Activated CD4-positive, CD25-positive, alpha-beta regulatory T cell treated with anti-CD3 and anti-CD28 coated beads, Interleukin-2, amount 50 U/mL, for 72 hours (primary cell): ENCODE measurements around the gene CPSF6.
"Not testable (repeated sequence)": the region's sequence is repeated elsewhere in the genome, so short reads cannot be mapped to it uniquely, and the experiment has no call there.

Experiments
- DNase-seq: peaks from one replicate; pipeline ENCODE4 v3.0.0; 2021

The CPSF6 gene

DNA sequence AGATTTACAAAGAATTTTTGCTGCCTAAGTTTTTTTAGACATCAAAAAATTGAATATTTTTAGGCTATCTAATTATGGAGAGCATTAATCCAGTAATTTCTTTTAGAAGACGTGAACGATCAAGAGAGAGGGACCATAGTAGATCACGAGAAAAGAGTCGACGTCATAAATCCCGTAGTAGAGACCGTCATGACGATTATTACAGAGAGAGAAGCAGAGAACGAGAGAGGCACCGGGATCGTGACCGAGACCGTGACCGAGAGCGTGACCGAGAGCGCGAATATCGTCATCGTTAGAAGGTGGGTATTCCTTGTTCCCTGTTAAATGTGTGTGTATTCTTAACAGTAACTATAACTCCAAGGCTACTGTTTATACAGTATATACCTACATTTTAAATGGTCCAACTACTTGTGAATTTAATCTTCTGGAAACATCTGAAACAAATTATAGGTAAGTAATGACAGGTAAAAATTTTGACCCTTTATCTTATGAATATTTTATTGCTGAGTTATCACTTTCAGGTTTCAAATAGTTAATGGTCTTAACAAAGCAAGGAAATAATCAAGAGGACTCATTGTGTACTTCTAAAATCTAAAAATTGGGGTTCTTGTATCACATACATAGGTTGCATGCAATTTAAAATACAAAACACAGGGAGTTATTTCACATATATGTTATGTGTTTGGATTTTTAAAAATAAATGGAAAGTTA, 23.1 kb downstream of the CPSF6 start:
- no peak for DNase-seq

DNA sequence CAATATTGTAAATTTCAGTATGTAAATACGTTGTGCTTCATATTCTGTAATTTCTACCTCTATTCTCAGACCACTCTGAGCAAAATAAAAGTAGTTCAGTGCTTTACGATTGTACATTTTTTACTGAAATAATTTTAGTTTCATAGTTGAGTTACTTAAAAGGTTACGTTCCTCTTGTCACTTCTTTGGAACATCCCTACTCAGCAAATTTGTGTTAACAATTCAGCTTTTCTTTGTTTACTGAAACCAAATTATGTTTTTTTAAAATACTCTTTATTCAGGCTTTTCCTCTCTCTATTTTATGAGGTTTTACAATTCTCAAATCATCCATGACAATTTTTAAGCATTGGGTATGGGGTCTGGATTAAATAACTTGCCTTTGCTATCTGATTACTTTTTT, 25.8 kb downstream of the CPSF6 start:
- no peak for DNase-seq

DNA sequence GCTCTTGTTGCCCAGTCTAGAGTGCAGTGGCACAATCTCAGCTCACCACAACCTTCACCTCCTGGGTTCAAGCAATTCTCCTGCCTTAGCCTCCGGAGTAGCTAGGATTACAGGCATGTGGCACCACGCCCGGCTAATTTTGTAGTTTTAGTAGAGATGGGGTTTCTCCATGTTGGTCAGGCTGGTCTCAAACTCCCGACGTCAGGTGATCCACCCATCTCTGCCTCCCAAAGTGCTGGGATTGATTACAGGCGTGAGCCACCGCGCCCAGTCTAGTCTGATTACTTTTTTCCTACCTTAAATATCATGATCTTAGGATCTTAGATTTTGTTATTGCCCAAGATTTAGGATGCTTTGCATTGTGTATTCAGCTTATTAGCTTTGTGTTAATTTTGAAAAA, 26.3 kb downstream of the CPSF6 start:
- not testable (repeated sequence) for DNase-seq

DNA sequence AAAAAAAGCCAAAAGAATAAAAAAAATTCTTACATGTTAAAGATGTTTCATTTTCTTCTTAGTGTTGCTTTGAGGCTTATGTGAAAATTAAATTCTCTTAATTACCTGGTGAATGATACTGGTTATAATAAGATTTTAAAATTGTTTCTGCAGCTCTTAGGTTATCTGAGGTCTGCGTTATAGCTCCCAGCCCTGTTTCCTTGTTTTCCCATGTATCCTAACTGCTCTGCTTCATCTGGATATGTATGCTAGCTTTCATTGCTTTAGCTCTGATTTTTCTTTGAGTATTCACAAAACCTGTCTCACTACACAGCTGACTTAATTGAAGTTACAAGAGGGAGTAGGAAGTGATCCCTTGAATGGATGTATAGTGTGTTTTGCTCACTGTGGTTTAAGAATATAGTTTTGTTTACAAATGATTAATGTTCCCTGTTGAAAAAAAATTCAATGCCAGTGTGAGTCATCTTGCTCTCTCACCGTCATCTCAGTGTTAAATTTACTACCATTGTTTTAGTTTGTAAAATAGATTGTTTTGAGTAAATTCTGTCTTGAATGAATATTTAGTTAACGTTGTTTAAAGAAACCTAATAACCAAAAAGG, 26.8 kb downstream of the CPSF6 start:
- DNase-seq: no peak

DNA sequence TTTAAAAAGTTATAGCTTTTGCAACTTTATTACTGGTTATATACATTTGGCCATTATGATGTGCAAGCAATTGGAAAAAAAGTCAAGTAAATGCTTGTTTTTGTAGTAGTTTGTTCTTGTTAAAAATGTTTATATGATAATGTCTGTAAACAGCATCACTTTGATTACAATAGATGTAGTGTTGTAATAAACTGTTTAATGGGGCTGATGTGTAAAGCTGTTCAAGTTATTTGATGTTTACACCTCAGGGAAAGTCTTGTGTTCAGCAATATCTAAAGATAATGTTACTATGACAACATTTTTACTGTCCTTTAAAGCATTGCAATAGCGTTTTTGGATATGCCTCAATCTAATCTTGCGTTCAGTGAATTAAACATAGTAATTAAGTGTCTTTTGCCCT, 30.4 kb downstream of the CPSF6 start:
- no peak for DNase-seq

DNA sequence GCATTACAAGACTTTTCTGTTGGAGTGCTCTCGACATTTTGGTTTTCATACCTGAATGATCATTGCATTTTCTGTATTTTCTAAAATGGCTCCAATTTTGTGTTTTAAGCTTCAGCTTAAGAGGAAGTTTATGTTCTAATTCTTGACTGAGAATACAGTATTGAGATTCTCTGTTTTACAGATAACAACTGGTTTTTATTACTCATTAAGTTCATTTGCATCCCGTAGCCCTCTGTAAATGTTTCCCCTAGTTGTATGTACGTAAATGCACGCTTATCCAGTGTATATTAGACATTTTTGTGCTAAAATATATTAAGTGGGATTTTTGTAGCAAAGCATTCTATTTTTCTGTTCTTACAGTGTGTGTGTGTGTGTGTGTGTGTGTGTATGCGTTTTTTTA, 33.1 kb downstream of the CPSF6 start:
- no peak for DNase-seq

DNA sequence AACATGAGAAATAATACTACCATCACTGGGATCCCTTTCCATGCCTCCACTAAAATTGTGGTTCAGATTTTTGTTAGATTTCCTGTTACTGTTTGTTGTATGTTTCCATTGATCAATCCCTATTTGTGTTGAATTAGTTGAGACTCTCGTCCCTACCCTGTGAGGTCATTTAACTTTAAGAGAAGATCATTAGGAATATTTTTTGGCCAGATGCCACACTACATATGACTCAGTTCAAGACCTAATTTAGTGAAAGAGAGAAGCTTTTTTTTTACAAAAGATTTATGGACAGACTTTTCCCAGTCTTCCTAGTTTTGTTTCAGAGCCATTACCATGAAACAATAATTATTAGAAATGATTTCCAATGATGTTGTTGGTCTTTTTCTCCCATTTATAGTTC, 35.5 kb downstream of the CPSF6 start:
- no peak for DNase-seq

DNA sequence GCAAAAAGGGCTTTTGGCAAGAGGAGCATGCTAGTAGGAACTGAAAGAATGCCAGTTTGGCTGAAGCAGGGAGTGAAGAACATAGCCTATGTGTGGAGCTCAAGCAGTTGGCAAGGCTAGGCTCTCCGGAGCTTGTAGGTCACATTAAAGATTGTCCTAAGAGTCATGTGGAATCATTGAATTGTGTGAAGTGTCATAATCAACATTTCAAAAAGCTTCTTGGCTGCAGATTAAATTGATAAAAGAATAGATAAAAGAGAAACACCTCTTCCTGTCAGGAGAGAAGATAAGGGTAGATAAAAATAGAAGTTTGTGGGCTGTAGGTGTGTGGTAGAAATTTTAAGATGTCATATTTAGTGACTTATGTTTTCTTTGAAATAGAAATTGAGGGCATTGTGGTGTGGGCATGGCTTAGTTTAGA, 36.1 kb downstream of the CPSF6 start:
- DNase-seq: no peak

DNA sequence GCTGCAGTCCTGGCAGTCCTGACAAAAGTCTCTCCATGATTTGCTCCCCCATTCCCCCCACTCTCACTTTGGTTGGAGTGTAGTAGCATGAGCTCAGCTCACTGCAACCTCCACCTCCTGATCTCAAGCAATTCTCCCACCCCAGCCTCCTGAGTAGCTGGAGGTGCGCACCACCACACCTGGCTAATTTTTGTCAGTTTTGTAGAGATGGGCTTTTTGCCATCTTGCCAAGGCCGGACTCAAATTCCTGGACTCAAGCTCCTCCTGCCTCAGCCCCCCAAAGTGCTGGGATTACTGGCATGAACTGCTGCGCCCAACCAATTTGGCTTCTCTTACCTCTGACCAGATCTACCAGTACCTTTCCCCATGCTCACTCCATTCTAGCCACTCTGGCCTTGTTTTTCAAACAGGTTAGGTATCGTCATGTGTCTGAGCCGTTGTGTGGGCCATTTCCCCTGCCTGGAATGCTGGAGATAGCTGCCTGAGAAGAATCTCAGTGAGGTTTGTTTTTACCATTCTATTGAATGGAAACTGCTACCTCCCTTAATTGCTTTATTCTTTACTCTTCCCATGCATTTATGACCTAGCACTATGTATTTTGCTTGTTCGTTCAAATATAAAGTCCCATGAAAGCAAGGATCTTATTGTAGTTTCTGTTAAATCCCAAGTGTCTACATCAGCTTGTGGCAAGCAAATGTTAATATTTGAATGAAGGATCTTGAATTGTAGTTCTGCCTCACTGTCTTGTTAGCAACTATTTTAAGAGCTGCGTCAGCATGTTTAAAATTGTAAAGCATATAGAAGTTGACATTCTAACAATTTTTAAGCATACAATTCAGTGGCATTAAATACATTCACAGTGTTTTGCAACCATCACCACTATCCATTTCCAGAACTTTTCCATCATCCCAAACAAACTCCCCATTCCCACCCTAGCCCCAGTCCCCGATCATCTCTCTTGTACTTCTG, 39.7 kb downstream of the CPSF6 start:
- DNase-seq: no peak

DNA sequence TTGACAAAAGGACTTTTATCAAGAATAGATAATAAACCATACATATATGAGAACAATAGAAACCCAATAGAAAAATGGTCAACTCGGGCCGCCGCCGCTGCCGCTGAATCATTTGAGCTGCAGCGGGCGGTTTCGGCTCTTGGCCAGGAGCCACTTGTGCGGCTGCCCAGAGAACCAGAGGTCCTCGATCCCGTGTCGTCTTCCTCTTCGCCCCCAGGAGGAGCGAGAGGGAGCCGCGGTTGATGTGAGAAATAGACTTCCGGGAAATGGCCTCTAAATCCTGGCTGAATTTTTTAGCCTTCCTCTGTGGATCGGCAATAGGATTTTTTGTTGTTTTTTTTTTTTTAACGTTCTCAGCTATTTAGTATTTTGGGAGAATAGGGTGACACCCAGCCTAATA, 44.8 kb downstream of the CPSF6 start:
- no peak for DNase-seq

DNA sequence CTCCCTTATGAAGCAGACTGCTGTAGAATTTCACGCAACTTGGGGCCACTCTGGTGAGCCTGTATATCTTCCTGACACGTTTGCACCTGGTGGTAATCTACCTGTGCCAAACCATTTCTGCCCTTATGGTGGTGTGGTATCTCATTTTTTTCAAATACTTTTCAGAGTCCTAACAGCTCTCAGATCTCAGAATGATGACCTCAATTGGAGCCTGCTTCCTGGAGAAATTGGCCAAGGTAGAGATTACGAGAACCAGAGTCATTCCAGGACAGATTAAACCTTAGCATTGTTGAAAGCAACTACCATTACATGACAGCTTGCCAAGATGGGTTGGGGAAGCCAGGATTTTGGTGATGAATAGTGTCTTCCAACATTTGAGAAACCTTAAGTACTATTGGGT, 48.2 kb downstream of the CPSF6 start:
- DNase-seq: no peak

DNA sequence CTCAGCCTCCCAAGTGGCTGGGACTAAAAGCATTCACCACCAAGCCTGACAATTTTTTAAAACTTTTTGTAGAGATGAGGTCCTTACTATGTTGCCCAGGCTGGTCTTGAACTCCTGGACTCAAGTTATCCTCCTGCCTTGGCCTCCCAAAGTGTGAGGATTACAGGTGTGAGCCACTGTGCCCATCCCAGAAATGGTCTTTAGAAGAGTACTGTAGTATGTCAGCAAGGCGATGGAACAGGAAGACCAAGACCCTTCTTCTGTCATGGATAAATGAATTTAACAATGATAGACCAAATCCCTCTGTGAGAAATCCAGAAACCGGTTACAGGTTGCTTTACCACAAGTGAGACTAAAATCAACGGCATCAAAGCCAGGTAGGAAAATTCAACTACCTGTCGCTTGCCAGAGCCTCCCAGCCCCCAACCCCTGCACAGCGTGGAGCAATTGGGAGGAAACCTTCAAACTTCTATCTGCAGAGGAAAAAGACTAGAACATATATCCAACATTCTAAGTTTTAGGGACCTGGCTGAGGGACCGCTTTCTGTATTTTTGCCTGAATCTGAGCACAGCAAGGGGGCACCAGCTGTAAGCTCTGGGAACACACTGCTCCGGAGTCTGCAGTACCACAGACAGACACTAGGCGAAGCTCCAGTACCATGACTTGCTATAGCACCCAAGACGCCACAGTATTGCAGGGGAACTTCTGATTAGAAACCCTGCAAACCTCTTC, 51.3 kb downstream of the CPSF6 start:
- DNase-seq: peak; percentile 74

DNA sequence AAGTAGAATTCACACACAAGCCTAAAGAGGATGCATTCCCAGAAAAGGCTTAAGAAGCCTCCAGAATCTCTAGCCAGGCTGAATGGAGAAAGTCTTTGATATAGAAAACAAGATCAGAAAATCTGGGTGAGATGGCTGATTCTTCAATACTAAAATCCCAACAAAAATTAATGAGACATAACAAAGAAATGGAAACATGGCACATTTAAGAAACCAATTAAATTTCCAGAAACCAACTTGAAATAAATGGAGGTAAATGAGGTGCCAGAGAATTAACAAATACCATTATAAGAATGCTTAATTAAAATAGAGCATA, 51.9 kb downstream of the CPSF6 start:
- DNase-seq: no peak

DNA sequence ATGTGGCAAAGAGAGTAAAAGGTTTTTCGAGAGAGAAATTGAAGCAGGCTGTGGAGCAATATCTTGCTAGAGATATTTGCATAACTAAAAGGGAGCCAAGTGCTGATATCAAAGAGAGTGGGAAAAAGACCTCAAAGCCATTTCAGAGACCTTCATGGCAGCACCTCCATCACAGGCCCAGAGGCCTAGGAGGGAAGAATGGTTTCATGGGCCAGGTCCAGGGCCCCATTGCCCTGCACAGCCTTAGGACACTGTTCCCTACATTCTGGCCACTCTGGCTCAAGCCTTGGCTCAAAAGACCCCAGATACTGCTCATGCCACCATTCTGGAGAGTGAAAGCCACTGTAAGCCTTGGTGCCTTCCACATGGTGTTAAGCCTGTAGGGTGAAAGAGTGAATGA, 58.8 kb downstream of the CPSF6 start:
- DNase-seq: no peak

DNA sequence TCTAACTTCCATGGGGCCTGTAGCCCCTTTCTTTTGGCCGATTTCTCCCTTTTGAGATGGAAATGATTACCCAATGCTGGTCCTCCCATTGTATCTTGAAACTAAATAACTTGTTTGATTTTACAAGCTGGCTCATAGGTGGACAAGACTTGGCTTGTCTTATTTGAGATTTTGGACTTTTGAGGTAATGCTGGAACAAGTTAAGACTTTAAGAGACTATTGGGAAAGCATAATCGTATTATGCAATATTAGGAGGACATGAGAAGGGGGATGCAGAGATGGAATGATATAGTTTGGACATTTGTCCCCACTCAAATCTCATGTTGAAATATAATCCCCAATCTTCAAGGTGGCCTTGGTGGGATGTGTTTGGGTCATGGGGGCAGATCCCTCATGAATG, 59.6 kb downstream of the CPSF6 start:
- DNase-seq: no peak

DNA sequence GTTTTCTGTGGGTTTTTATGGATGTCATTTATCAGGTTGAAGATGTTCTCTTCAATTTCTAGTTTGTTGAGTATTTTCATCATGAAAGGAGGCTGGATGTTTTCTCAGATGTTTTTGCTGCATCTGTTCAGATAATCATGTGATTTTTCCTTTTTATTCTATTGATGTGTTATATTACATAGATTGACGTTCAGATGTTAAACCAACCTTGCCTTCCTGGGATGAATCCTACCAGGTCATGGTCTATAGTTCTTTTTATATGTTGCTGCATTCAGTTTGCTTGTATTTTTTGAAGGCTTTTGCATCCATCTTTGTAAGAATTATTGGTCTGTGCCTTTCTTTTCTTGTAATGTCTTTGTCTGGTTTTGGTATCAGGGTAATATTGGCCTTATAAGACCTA, 64.9 kb downstream of the CPSF6 start:
- no peak for DNase-seq

DNA sequence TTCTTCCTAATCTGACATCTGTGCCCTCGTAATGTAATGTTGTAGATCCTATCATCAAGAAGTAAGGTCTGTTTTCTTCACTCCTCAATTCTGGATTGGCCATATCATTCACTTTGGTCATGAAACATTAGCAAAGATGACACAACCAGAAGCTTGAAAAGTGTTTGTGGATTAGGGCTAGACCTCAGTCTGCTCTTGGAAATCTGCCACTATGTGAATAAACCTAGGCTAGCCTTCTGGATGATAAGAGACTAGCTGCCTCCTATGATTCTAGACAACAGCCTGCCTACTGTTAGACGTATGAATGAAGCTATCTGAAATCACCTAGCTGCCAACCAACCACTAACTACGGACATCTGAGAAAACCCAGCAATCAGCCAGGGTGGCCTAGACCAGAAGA, 70.1 kb downstream of the CPSF6 start:
- DNase-seq: no peak

DNA sequence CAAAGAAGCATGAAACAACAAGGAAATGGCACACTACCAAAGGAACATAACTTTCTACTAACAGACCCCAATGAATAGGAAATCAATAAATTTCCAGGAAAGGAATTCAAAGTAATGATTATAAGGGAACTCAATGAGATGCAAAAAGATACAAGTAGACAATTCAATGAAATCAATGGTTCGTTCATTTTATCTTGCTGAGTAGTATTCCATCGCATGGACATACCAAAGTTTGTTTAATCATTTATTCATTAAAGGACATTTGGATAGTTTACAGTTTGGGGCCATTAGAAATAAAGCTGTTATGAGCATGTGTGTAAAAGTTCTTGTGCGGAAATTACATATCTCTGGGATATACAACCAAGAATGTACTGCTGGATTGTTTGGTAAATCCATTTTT, 73.8 kb downstream of the CPSF6 start:
- DNase-seq: no peak

DNA sequence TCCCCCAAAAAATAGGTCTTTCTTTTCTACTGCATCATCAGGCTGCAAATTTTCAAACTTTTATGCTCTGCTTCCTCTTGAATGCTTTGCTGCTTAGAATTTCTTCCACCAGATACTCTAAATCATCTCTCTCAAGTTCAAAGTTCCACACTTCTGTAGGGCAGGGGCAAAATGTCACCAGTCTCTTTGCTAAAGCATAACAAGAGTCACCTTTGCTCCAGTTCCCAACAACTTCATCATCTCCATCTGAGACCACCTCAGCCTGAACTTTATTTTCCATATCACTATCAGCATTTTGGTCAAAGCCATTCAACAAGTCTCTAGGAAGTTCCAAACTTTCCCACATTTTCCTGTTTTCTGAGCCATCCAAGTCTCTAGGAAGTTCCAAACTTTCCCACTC, 77.4 kb downstream of the CPSF6 start:
- DNase-seq: not testable (repeated sequence)

DNA sequence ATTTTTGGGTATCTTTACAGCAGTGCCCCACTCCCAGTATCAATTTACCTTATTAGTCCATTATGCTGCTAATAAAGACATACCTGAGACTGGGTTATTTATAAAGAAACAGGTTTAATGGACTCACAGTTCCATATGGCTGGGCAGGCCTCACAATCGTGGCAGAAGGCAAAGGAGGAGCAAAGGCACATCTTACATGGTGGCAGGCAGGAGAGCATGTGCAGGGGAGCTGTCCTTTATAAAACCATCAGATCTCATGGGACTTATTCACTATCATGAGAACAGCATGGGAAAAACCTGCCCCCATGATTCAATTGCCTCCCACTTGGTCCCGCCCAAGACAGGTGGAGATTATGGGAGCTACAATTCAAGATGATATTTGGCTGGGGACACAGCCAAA, 77.9 kb downstream of the CPSF6 start:
- not testable (repeated sequence) for DNase-seq

DNA sequence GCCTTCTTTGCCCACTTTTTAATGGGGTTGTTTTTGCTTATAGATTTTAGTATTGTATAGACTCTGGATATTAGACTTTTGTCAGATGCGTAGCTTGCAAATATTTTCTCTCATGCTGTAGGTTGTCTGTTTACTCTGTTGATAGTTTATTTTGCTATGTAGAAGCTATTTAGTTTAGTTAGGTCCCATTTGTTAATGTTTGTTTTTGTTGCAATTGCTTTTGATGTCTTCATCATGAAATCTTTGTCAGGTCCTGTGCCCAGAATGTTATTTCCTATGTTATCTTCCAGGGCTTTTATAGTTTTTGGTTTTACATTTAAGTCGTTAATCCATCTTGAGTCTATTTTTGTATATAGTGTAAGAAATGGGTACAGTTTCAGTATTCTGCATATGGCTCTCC, 78.9 kb downstream of the CPSF6 start:
- no peak for DNase-seq

DNA sequence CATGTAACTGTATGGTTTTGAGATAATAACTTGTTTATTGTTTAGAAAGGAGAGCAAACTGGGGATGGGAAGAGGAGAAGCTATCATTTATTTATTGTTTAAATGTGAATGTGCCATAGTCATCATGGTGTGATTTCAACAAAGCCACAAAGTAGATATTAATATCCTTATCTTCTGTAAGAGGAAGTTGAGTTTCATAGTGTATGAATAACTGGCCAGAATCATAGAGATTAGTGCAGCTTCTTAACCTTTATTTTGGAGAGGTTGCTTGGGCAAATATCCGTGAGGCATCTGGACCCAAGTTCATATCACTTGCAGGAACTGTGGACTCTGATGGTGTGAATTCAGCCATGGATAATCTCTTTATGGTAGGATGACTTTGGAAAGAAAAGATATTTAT, 82.0 kb downstream of the CPSF6 start:
- no peak for DNase-seq
